ENCODE measurements around the gene RAPGEF1.
A peak's percentile ranks its signal among the peaks of the same experiment; 100 is the strongest.

RAPGEF1 gene

GRCh38 chr9:131759017-131759647 is 19.3 kb upstream of the RAPGEF1 start:
- no peak for TF ChIP-seq TAF1 (IDR thresholded peaks at IDR 0.05; ENCODE audit: borderline replicate concordance, insufficient read depth, low read length)
- no peak for TF ChIP-seq SIN3A (IDR thresholded peaks at IDR 0.05; ENCODE audit: borderline replicate concordance, insufficient read depth, low read length)
- no peak for TF ChIP-seq FOXP2 (optimal IDR thresholded peaks at IDR 0.05; ENCODE audit: borderline replicate concordance, extremely low read depth, extremely low read length, insufficient read depth)
- no peak for TF ChIP-seq REST (IDR thresholded peaks at IDR 0.05; ENCODE audit: insufficient read depth in 1 of 2, low read depth in 2 of 2, low read length in 2 of 2)
- TF ChIP-seq POLR2AphosphoS5 (IDR thresholded peaks at IDR 0.05; ENCODE audit: low read depth, low read length): no peak

GRCh38 chr9:131757549-131757948 is 17.7 kb upstream of the RAPGEF1 start:
- TF ChIP-seq TAF1 (IDR thresholded peaks at IDR 0.05; ENCODE audit: borderline replicate concordance, insufficient read depth, low read length): no peak
- no peak for TF ChIP-seq POLR2AphosphoS5 (IDR thresholded peaks at IDR 0.05; ENCODE audit: low read depth, low read length)
- no peak for TF ChIP-seq SIN3A (IDR thresholded peaks at IDR 0.05; ENCODE audit: borderline replicate concordance, insufficient read depth, low read length)
- TF ChIP-seq FOXP2 (optimal IDR thresholded peaks at IDR 0.05; ENCODE audit: borderline replicate concordance, extremely low read depth, extremely low read length, insufficient read depth): no peak
- TF ChIP-seq REST (IDR thresholded peaks at IDR 0.05; ENCODE audit: insufficient read depth in 1 of 2, low read depth in 2 of 2, low read length in 2 of 2): no peak

GRCh38 chr9:131755541-131756198 is 15.8 kb upstream of the RAPGEF1 start:
- TF ChIP-seq POLR2AphosphoS5 (IDR thresholded peaks at IDR 0.05; ENCODE audit: low read depth, low read length) (no peak), FOXP2 (optimal IDR thresholded peaks at IDR 0.05; ENCODE audit: borderline replicate concordance, extremely low read depth, extremely low read length, insufficient read depth) (peak; percentile 53)

- no peak for TF ChIP-seq POLR2AphosphoS5 (IDR thresholded peaks at IDR 0.05; ENCODE audit: low read depth, low read length)
- TF ChIP-seq FOXP2 (optimal IDR thresholded peaks at IDR 0.05; ENCODE audit: borderline replicate concordance, extremely low read depth, extremely low read length, insufficient read depth): no peak
- no peak for TF ChIP-seq REST (IDR thresholded peaks at IDR 0.05; ENCODE audit: insufficient read depth in 1 of 2, low read depth in 2 of 2, low read length in 2 of 2)
- TF ChIP-seq SIN3A (IDR thresholded peaks at IDR 0.05; ENCODE audit: borderline replicate concordance, insufficient read depth, low read length): no peak
- TF ChIP-seq TAF1 (IDR thresholded peaks at IDR 0.05; ENCODE audit: borderline replicate concordance, insufficient read depth, low read length): no peak
Observed at GRCh38 chr9:131754846-131755245, 15.0 kb upstream of the RAPGEF1 start.

GRCh38 chr9:131752231-131752884 is 12.5 kb upstream of the RAPGEF1 start:
- no peak for TF ChIP-seq TAF1 (IDR thresholded peaks at IDR 0.05; ENCODE audit: borderline replicate concordance, insufficient read depth, low read length)
- no peak for TF ChIP-seq SIN3A (IDR thresholded peaks at IDR 0.05; ENCODE audit: borderline replicate concordance, insufficient read depth, low read length)
- TF ChIP-seq POLR2AphosphoS5 (IDR thresholded peaks at IDR 0.05; ENCODE audit: low read depth, low read length): no peak
- TF ChIP-seq REST (IDR thresholded peaks at IDR 0.05; ENCODE audit: insufficient read depth in 1 of 2, low read depth in 2 of 2, low read length in 2 of 2): no peak
- TF ChIP-seq FOXP2 (optimal IDR thresholded peaks at IDR 0.05; ENCODE audit: borderline replicate concordance, extremely low read depth, extremely low read length, insufficient read depth): no peak
